Spinal cord (tissue), 10 donors: Measurements from ENCODE around the gene FOXP1. TPM values are rescaled to one million over a fixed set of nuclear protein-coding genes. Genes with fewer than 3 reads are reported as not detected.

Source experiments
- DNase-seq, 6 donors: peaks; one replicate each; pipeline versions ENCODE4 v3.0.0 to v3.0.0-alpha.2; 2013 to 2015; ENCODE audit warnings: low spot score in 6 of 6, low read depth in 4 of 6
- H3K27ac ChIP-seq: one replicate; pipeline ENCODE4 v1.5.1; 2013; ENCODE audit warnings: low read depth, low read length, control low read depth
- H3K27me3 ChIP-seq: one replicate; pipeline ENCODE4 v1.6.1; 2013; ENCODE audit warnings: low read length; ENCODE audit not compliant: control insufficient read depth, insufficient read depth
- H3K36me3 ChIP-seq: one replicate; pipeline ENCODE4 v1.6.1; 2013; ENCODE audit warnings: low read length; ENCODE audit not compliant: control insufficient read depth, insufficient read depth
- H3K4me1 ChIP-seq: one replicate; pipeline ENCODE4 v1.6.1; 2013; ENCODE audit warnings: low read length; ENCODE audit not compliant: control insufficient read depth, insufficient read depth
- H3K4me3 ChIP-seq: one replicate; pipeline ENCODE4 v1.5.1; 2013; ENCODE audit warnings: low read depth, low read length, control low read depth
- H3K9me3 ChIP-seq: one replicate; pipeline ENCODE4 v1.6.1; 2013; ENCODE audit warnings: low read length; ENCODE audit not compliant: control insufficient read depth, insufficient read depth
- WGBS: methylation state at CpG from one replicate; pipeline ENCODE4 v1.1.5; 2013; ENCODE audit warnings: missing lambda C conversion rate; ENCODE audit not compliant: insufficient coverage; 5-methylcytosine and 5-hydroxymethylcytosine counted together
- polyA plus RNA-seq, 2 donors: library from polyadenylated mRNA; unstranded; fragments of 120-200 nt; gene quantifications; one replicate each; pipeline ENCODE4 v1.2.1, GENCODE V29; 2013; ENCODE audit not compliant: insufficient read length in 2 of 2
- total RNA-seq, 2 donors: library from RNA; depleted of rRNA in 1 of 2; stranded (reverse); fragments of 120-200 nt in 1 of 2; fragments of >200 nt in 1 of 2; gene quantifications; one replicate each; pipeline versions ENCODE4 v1.2.3 to v1.2.4, GENCODE V29; 2013 to 2014
- donor health status: healthy.

The FOXP1 gene
- total and polyA plus RNA-seq, 4 donors: 27.4 to 118 (median 66.1) TPM

DNA sequence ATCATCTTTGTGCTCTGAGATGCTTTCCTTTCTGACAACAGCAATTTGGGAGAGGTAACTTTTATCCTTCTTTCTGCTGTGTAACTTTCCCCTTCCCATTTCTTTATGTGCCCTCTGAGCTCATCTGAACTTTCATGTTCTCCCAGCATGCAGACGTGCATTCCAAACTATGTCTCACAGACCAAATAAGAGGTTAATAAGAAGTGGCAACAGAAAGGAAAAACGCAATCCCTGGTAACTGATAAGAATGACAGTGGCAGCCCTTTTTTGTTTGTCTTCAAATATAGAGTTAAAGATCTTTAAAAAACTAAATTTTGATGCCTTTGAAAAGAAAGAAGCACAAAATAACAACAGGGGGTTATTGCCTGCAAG is 533.4 kb downstream of the FOXP1 start:
- peaks cover 2% of the 10 kb centered on the region for H3K36me3 ChIP-seq
- no peak for DNase-seq
- no peak overlapping the region for H3K4me3 ChIP-seq
- peaks cover 6% of the 10 kb centered on the region for H3K4me1 ChIP-seq
- H3K9me3 ChIP-seq: no peaks in the 10 kb centered on the region
- peak overlapping the region; percentile 47 for H3K27ac ChIP-seq
- H3K27me3 ChIP-seq: no peaks in the 10 kb centered on the region
- no CpG with 5 or more reads among the region's 2 CpGs for WGBS

DNA sequence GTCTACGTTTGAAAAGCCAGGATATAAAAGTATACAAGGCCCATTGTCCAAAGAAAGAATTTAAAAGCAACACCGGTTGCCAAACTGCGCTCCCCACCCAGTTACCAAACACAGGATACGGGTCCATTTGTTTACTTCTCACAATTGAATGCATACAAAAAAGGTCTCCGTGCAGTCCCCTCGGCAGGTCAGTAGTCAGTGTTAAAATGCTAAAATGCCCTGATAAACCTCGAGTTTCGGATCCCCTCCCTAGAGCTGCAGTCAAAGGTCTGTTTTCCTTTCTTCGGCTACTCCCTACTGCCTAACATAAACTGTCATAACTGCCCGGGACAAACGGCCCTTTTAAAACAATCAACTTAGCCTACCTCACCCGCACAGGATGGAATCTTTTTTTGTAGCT is 534.6 kb downstream of the FOXP1 start:
- H3K4me3 ChIP-seq: no peak overlapping the region
- no peak for DNase-seq
- WGBS: 70% methylated on average over 10 of the region's 12 CpGs
- H3K27ac ChIP-seq: peak overlapping the region; percentile 54
- H3K4me1 ChIP-seq: peaks cover 6% of the 10 kb centered on the region
- no peaks in the 10 kb centered on the region for H3K9me3 ChIP-seq
- peaks cover 2% of the 10 kb centered on the region for H3K36me3 ChIP-seq
- H3K27me3 ChIP-seq: no peaks in the 10 kb centered on the region

DNA sequence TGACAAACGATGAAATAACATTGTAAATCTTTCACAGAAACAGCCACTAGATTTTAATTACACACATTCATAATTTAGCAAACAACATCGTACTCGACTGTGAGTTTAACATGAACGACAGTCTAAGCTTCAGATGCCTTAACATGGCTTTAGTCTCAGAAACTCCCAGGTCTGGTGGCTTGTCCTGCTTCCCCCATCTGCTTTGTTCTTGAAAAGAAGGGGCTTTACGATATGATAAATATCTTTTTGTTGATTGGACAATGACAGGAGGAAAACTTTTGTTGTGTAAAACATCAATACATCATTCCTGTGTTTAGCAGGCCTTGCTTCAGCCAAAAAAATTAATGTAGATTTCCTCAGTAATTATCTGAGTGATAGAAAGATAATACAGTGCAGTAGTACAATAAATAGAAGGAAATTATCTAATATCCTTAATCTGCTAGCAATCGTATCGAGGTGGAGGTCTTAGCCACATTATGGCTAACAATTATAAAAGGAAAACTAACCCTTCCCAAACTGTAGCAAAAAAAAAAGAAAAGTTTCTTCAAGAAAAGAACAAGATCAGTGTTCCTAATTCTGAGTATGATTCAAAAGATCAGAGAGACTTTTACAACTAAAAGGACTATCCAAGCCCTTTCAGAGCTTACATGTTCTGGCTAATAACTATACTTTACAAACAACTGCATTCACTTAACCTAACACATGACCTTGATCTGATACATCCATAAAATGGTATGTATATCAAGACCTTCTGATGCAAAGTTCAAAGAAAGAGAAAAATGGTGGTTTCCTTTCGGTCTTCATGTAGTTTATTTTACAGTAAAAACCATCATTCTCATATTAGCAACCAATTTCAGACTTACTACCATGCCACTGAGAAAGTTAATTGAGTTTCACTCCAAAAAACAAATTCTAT is 535.7 kb downstream of the FOXP1 start:
- 71% methylated on average over 3 of the region's 8 CpGs for WGBS

DNA sequence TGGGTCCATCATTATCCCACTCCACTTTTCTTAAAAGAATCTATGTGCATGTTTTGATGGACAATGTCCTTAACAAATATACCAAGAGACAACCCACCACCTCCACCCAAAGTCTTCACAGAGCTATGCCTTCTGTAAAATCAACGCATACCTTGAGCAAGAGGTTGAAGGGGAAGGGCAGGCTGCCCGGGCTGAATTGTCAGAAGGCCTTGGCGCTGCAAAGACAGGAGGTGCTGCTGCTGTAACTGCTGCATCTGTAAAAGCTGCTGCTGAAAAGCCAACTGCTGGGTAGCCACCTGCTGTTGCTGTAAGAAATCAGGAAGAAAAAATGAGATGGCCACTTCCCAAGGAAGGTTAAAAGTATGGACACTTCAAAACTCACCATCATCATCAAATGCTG is 536.7 kb downstream of the FOXP1 start:
- no peak overlapping the region for H3K4me3 ChIP-seq
- 43% methylated on average over 3 of the region's 3 CpGs for WGBS
- DNase-seq: no peak
- H3K27ac ChIP-seq: no peak overlapping the region
- peaks cover 4% of the 10 kb centered on the region for H3K4me1 ChIP-seq
- no peaks in the 10 kb centered on the region for H3K9me3 ChIP-seq
- H3K36me3 ChIP-seq: peaks cover 2% of the 10 kb centered on the region
- H3K27me3 ChIP-seq: no peaks in the 10 kb centered on the region

More for the DNA sequence above, 535.7 kb downstream of the FOXP1 start:
- H3K27me3 ChIP-seq: no peaks in the 10 kb centered on the region
- no peaks in the 10 kb centered on the region for H3K9me3 ChIP-seq
- no peak for DNase-seq
- H3K27ac ChIP-seq: peak overlapping the region; percentile 2
- H3K36me3 ChIP-seq: peaks cover 2% of the 10 kb centered on the region
- H3K4me1 ChIP-seq: peaks cover 5% of the 10 kb centered on the region
- H3K4me3 ChIP-seq: no peak overlapping the region

DNA sequence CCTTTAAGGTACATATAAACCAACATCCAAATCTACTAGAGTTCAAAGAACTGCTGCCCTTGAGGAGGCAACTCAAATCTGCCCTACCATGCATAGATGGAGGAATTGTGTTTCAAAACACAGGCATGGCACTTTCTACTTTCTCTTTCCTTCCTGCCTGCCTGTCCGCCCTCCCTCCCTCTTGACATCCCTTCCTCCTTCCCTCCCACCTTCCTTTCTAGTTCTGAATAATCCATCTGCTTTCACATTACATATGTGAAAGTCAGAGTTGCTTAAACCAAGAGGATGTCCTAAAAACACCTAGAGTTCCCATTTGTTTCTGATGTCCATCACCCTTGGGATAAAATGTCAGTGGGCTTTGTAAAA is 537.6 kb downstream of the FOXP1 start:
- WGBS: no CpG with 5 or more reads among the region's 1 CpG
- no peak overlapping the region for H3K27ac ChIP-seq
- H3K4me1 ChIP-seq: no peaks in the 10 kb centered on the region
- H3K36me3 ChIP-seq: peaks cover 2% of the 10 kb centered on the region
- H3K9me3 ChIP-seq: no peaks in the 10 kb centered on the region
- DNase-seq: no peak
- H3K4me3 ChIP-seq: no peak overlapping the region
- no peaks in the 10 kb centered on the region for H3K27me3 ChIP-seq

DNA sequence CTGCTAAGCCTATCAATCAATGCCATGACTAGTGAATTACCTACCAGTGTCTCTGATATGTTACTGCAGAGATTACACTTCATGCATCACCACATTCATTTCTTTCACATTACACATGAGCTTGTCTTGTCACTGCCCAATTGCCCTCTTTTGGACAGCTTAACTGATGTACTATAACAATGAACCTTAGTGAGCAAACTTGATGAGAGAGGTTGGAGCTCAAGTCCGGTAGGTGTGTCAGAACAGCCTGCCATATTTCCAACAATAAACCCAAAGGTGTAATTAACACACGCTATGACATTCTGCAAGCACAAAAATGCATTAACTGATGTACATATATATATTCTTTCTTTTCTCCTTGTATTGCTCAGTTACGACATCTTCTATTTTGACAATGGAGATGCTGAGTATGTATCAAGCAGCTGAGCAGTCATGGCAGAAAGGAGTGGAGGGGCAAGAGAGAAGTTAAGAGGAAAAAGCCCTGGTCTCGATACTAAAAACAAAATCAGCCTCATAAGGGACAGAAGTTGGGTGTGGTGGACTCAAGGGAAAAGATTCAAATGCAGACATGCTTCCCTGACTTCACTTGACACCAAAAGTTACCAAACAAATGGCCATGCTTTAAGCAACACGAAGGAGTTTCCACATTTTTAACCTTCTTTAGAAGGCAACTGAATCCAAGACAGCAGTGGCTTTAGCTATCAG is 538.2 kb downstream of the FOXP1 start:
- H3K27ac ChIP-seq: no peak overlapping the region
- H3K36me3 ChIP-seq: peaks cover 2% of the 10 kb centered on the region
- DNase-seq: no peak
- no peaks in the 10 kb centered on the region for H3K4me1 ChIP-seq
- H3K4me3 ChIP-seq: no peak overlapping the region
- no peaks in the 10 kb centered on the region for H3K27me3 ChIP-seq
- no peaks in the 10 kb centered on the region for H3K9me3 ChIP-seq
- 100% methylated on average over 2 of the region's 5 CpGs for WGBS

DNA sequence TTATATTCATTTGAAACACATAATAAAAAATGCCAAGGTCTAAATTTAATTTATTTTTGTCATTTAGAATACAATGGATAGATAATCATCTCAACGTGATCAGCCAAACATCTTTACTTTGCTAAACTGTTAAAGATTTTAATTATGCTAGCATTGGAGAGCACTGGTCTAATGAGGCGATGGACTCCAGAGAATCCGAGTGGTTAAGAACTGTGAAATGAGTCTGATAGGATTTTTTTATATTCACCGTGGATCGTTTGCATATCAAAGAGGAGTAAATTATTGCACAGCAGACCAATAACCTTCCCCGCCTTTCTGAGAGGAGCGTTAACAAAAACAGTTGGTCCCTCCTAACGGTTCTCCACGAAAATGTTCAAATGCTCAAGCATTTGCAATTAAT is 540.8 kb downstream of the FOXP1 start:
- Histone ChIP-seq H3K4me1 (peaks cover 2% of the 10 kb centered on the region), H3K4me3 (no peak overlapping the region), H3K36me3 (peaks cover 2% of the 10 kb centered on the region), H3K9me3 (no peaks in the 10 kb centered on the region), H3K27ac (no peak overlapping the region), H3K27me3 (no peaks in the 10 kb centered on the region)
- no CpG with 5 or more reads among the region's 9 CpGs for WGBS
- DNase-seq: peak in 1 of 6 donors; percentile 61

DNA sequence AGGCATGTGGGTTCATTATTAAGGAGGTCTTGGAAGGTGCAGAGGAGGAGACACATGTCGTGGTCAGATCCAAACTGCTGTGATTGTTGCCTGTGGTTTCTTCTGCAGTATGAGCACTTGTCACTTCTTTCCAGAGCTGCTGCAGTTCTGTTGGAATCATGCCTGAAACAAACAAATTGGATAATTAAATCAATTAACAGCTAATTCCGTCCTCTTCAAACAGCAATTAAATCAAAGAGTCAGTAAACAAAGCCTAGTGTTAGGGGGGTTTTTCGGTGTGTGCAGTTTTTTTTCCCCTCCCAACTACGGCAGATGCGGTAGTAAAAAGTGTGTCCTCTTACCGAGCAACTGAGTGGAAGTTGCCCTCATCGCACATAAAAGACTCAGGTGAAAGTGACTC is 542.2 kb downstream of the FOXP1 start:
- Histone ChIP-seq H3K36me3 (no peaks in the 10 kb centered on the region), H3K4me1 (peaks cover 5% of the 10 kb centered on the region), H3K9me3 (no peaks in the 10 kb centered on the region), H3K4me3 (no peak overlapping the region), H3K27ac (no peak overlapping the region), H3K27me3 (no peaks in the 10 kb centered on the region)
- DNase-seq: peak in 1 of 6 donors; percentile 70
- 83% methylated on average over 1 of the region's 7 CpGs for WGBS

DNA sequence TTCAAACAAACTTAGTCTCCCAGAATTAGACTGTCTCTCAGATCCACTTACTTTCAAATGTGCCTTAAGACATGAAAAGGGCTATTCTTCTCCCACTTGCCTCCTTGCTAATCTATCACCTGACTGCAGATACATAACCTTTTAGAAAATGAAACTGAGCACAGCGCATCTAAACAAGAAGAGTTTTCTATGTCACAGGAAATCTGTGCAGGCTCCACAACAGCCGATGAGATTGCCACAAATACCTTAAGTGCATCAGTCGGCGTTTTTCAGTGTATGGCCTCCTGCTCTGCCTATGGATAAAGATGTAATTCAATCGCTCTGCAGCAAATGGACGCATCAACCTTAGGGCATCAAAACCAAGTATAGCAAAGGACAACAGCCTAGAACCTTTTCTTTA is 544.2 kb downstream of the FOXP1 start:
- Histone ChIP-seq H3K36me3 (no peaks in the 10 kb centered on the region), H3K4me3 (no peak overlapping the region), H3K4me1 (peaks cover 5% of the 10 kb centered on the region), H3K27me3 (no peaks in the 10 kb centered on the region), H3K9me3 (no peaks in the 10 kb centered on the region), H3K27ac (no peak overlapping the region)
- WGBS: 94% methylated on average over 4 of the region's 6 CpGs
- DNase-seq: no peak

DNA sequence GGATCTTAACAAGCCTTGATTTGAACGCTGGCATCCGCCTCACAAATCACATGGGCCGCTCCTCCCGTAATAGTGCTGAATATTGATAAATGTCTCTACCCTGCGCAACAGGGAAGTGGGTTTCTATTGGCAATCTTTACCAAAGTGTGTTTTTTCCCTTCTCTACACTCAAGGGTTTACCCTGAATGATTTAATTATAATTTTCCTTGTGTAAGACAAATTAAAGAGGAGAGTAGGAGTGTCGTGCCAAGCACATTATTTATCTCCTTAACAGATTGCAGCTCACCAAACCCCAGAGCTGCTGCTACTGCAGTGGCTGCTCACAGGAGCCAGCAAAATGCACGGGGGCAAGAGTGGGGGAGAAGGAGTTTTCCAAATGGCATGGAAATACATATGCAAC is 545.8 kb downstream of the FOXP1 start:
- H3K4me1 ChIP-seq: peaks cover 5% of the 10 kb centered on the region
- no peak overlapping the region for H3K27ac ChIP-seq
- no peaks in the 10 kb centered on the region for H3K27me3 ChIP-seq
- H3K4me3 ChIP-seq: no peak overlapping the region
- peak in 1 of 6 donors; percentile 45 for DNase-seq
- no peaks in the 10 kb centered on the region for H3K36me3 ChIP-seq
- WGBS: no CpG with 5 or more reads among the region's 7 CpGs
- no peaks in the 10 kb centered on the region for H3K9me3 ChIP-seq
